H1 (cell line): ENCODE results near the gene STXBP6. TPM values are rescaled to one million over a fixed set of nuclear protein-coding genes. Genes with fewer than 3 reads are reported as not detected.

Experiments
- CTCF ChIA-PET: fragments of 300-600 bp; sonication (Branson Sonifier 250); formaldehyde crosslinking; loops from one replicate; lab custom pipeline; 2021; ENCODE audit not compliant: partially characterized antibody; lab: Charles Lee
- POLR2A ChIA-PET: fragments of 300-600 bp; sonication (Branson Sonifier 250); formaldehyde crosslinking; loops from one replicate; lab custom pipeline; 2021; ENCODE audit warnings: inconsistent platforms; ENCODE audit not compliant: partially characterized antibody; lab: Charles Lee
- DNase-seq, 2 experiments: peaks; one replicate each; pipeline versions ENCODE4 v3.0.0 to v3.0.0-alpha.2; 2010 to 2022; ENCODE audit warnings: low spot score in 2 of 2, low read depth in 1 of 2, mixed read lengths in 1 of 2
- FAIRE-seq: peaks from 2 replicates; lab custom pipeline; 2011; peaks lifted over from hg19 to GRCh38; lab: Jason Lieb, UNC
- H2AFZ ChIP-seq: 2 replicates; pipeline ENCODE4 v1.8.1; 2012; ENCODE audit warnings: low read length, inconsistent platforms
- H2AK5ac ChIP-seq: 2 replicates; pipeline ENCODE4 v1.6.1; 2013; ENCODE audit warnings: low read depth, low read length
- H2BK120ac ChIP-seq: replicated peaks from 2 replicates; pipeline ENCODE3; 2013; ENCODE audit warnings: low read depth, low read length, inconsistent platforms
- H2BK12ac ChIP-seq: 2 replicates; pipeline ENCODE4 v1.6.1; 2013; ENCODE audit warnings: low read depth, low read length
- H2BK15ac ChIP-seq: 2 replicates; pipeline ENCODE4 v1.6.1; 2013; ENCODE audit warnings: low read length
- H2BK20ac ChIP-seq: 2 replicates; pipeline ENCODE4 v1.6.1; 2013; ENCODE audit warnings: low read length
- H2BK5ac ChIP-seq: 2 replicates; pipeline ENCODE4 v1.6.1; 2013; ENCODE audit warnings: low read depth, low read length
- H3K14ac ChIP-seq: 2 replicates; pipeline ENCODE4 v1.6.1; 2013; ENCODE audit warnings: inconsistent platforms; ENCODE audit not compliant: insufficient read length
- H3K18ac ChIP-seq: 2 replicates; pipeline ENCODE4 v1.6.1; 2013; ENCODE audit warnings: low read length; ENCODE audit errors: extremely low read depth
- H3K23ac ChIP-seq: 2 replicates; pipeline ENCODE4 v1.6.1; 2013; ENCODE audit warnings: inconsistent platforms; ENCODE audit not compliant: insufficient read length
- H3K23me2 ChIP-seq: 2 replicates; pipeline ENCODE4 v1.6.1; 2013; ENCODE audit warnings: low read depth, low read length
- H3K27ac ChIP-seq: 2 replicates; pipeline ENCODE4 v1.6.1; 2011; ENCODE audit warnings: low read depth, low read length, inconsistent platforms
- H3K27me3 ChIP-seq, 4 experiments: replicated peaks in 1 of 4; 1 replicate in 1 of 4; 2 replicates in 3 of 4; pipeline versions ENCODE4 v1.6.1 to v1.8.1; 2011 to 2013; ENCODE audit warnings: low read length in 3 of 4, mild to moderate bottlenecking in 3 of 4, inconsistent platforms in 2 of 4, mixed read lengths in 2 of 4, moderate library complexity in 1 of 4; ENCODE audit not compliant: control insufficient read depth in 3 of 4, insufficient read depth in 3 of 4; ENCODE audit errors: extremely low read depth in 1 of 4
- H3K36me3 ChIP-seq, 4 experiments: 2 replicates each; pipeline versions ENCODE4 v1.6.1 to v1.8.1; 2011 to 2013; ENCODE audit warnings: mild to moderate bottlenecking in 4 of 4, low read length in 3 of 4, moderate library complexity in 2 of 4, control low read depth in 1 of 4, inconsistent platforms in 1 of 4; ENCODE audit not compliant: insufficient read depth in 4 of 4, control insufficient read depth in 2 of 4
- H3K4ac ChIP-seq: replicated peaks from 2 replicates; pipeline ENCODE3; 2013; ENCODE audit warnings: low read length, low read depth, mixed read lengths, inconsistent platforms; ENCODE audit not compliant: insufficient read length
- H3K4me1 ChIP-seq, 4 experiments: replicated peaks in 1 of 4; 1 replicate in 1 of 4; 2 replicates in 3 of 4; pipeline versions ENCODE4 v1.6.1 to v1.8.1; 2011 to 2013; ENCODE audit warnings: low read length in 3 of 4, inconsistent platforms in 2 of 4, mixed read lengths in 1 of 4; ENCODE audit not compliant: insufficient read depth in 4 of 4, control insufficient read depth in 3 of 4
- H3K4me2 ChIP-seq, 2 experiments: 2 replicates each; pipeline versions ENCODE4 v1.6.1 to v1.8.1; 2011 to 2013; ENCODE audit warnings: low read depth in 2 of 2, low read length in 2 of 2, control low read depth in 1 of 2, inconsistent platforms in 1 of 2, mild to moderate bottlenecking in 1 of 2; ENCODE audit not compliant: insufficient read depth in 1 of 2
- H3K4me3 ChIP-seq, 4 experiments: fragments of 200-600, 300-600 bp in 1 of 4; sonication (generic), shearing (Covaris generic), sonication (Bioruptor Twin) in 1 of 4; 2 replicates each; pipeline versions ENCODE4 v1.5.1 to v1.8.1; 2011 to 2016; ENCODE audit warnings: low read length in 4 of 4, low read depth in 3 of 4, control low read depth in 2 of 4, inconsistent platforms in 2 of 4, mild to moderate bottlenecking in 2 of 4, mixed read lengths in 1 of 4, moderate library complexity in 1 of 4; ENCODE audit not compliant: insufficient read depth in 2 of 4; ENCODE audit errors: extremely low read depth in 1 of 4
- H3K56ac ChIP-seq: replicated peaks from 2 replicates; pipeline ENCODE3; 2013; ENCODE audit warnings: low read depth, mild to moderate bottlenecking, mixed read lengths, low read length, inconsistent platforms; ENCODE audit not compliant: insufficient read length
- H3K79me1 ChIP-seq: 2 replicates; pipeline ENCODE4 v1.6.1; 2013; ENCODE audit warnings: low read depth, low read length, control low read depth
- H3K79me2 ChIP-seq, 2 experiments: 2 replicates each; pipeline versions ENCODE4 v1.6.1 to v1.8.1; 2012 to 2013; ENCODE audit warnings: low read length in 2 of 2, mild to moderate bottlenecking in 2 of 2, inconsistent platforms in 1 of 2; ENCODE audit not compliant: insufficient read depth in 2 of 2, control insufficient read depth in 1 of 2
- H3K9ac ChIP-seq, 4 experiments: replicated peaks in 1 of 4; 1 replicate in 1 of 4; 2 replicates in 3 of 4; pipeline versions ENCODE4 v1.6.1 to v1.8.1; 2011 to 2013; ENCODE audit warnings: low read depth in 3 of 4, low read length in 3 of 4, control low read depth in 2 of 4, mild to moderate bottlenecking in 2 of 4, moderate library complexity in 2 of 4, inconsistent platforms in 1 of 4; ENCODE audit errors: extremely low read depth in 1 of 4
- H3K9me3 ChIP-seq, 2 experiments: 2 replicates each; pipeline versions ENCODE4 v1.6.1 to v1.8.1; 2012 to 2013; ENCODE audit warnings: mild to moderate bottlenecking in 2 of 2, moderate library complexity in 2 of 2, control low read depth in 1 of 2, inconsistent platforms in 1 of 2, low read depth in 1 of 2, low read length in 1 of 2, mixed read lengths in 1 of 2; ENCODE audit not compliant: insufficient read depth in 2 of 2
- H4K20me1 ChIP-seq, 2 experiments: replicated peaks in 1 of 2; 2 replicates each; pipeline versions ENCODE3 to v1.8.1; 2011 to 2013; ENCODE audit warnings: inconsistent platforms in 2 of 2, low read length in 2 of 2, mild to moderate bottlenecking in 1 of 2; ENCODE audit not compliant: insufficient read depth in 2 of 2, control insufficient read depth in 1 of 2
- H4K5ac ChIP-seq: 2 replicates; pipeline ENCODE4 v1.6.1; 2013; ENCODE audit warnings: low read length, low read depth, mixed read lengths, inconsistent platforms; ENCODE audit not compliant: insufficient read length
- H4K8ac ChIP-seq: 2 replicates; pipeline ENCODE4 v1.8.0; 2013; ENCODE audit warnings: mild to moderate bottlenecking, moderate library complexity, low read length, inconsistent platforms; ENCODE audit not compliant: insufficient read depth; ENCODE audit errors: extremely low read depth
- H4K91ac ChIP-seq: replicated peaks from 2 replicates; pipeline ENCODE3; 2013; ENCODE audit warnings: low read length, mixed read lengths, inconsistent platforms; ENCODE audit not compliant: insufficient read length
- BACH1 ChIP-seq: IDR thresholded peaks from 2 replicates; pipeline ENCODE4 v1.6.1; 2012; ENCODE audit warnings: low read length, improper control_type of control experiment
- CBX8 ChIP-seq: fragments of 300-800, 300-1000 bp; sonication (generic); IDR thresholded peaks from 2 replicates; pipeline ENCODE4 v1.7.1; 2016; ENCODE audit warnings: low read depth, low read length, borderline replicate concordance
- EP300 ChIP-seq, 2 experiments: IDR thresholded peaks; 1 replicate in 1 of 2; 2 replicates in 1 of 2; pipeline ENCODE4 v1.6.1; 2011 to 2012; ENCODE audit warnings: low read depth in 2 of 2, low read length in 2 of 2, mild to moderate bottlenecking in 2 of 2, borderline replicate concordance in 1 of 2, inconsistent platforms in 1 of 2, moderate library complexity in 1 of 2
- HDAC6 ChIP-seq: IDR thresholded peaks from one replicate; pipeline ENCODE4 v1.7.1; 2012; ENCODE audit warnings: low read depth, mild to moderate bottlenecking, inconsistent platforms, low read length, moderate library complexity
- KDM1A ChIP-seq: fragments of 200-600, 300-600 bp; sonication (generic); IDR thresholded peaks from 2 replicates; pipeline ENCODE4 v1.7.1; 2016; ENCODE audit warnings: mild to moderate bottlenecking, low read length, borderline replicate concordance
- KDM4A ChIP-seq: IDR thresholded peaks from one replicate; pipeline ENCODE4 v1.7.1; 2012; ENCODE audit warnings: low read depth, mild to moderate bottlenecking, moderate library complexity, low read length, inconsistent platforms; ENCODE audit not compliant: severe bottlenecking
- MAFK ChIP-seq: IDR thresholded peaks from 2 replicates; pipeline ENCODE4 v1.6.1; 2012; ENCODE audit warnings: low read depth, mild to moderate bottlenecking, improper control_type of control experiment, low read length
- NRF1 ChIP-seq: IDR thresholded peaks from 2 replicates; pipeline ENCODE4 v1.6.1; 2011; ENCODE audit warnings: mild to moderate bottlenecking, low read depth, low read length, improper control_type of control experiment
- POLR2AphosphoS5 ChIP-seq: IDR thresholded peaks from 2 replicates; pipeline ENCODE4 v1.6.1; 2011; ENCODE audit warnings: low read depth, low read length
- SP1 ChIP-seq: IDR thresholded peaks from 2 replicates; pipeline ENCODE4 v1.6.1; 2011; ENCODE audit warnings: low read depth, low read length
- ZNF274 ChIP-seq: IDR thresholded peaks from 2 replicates; pipeline ENCODE4 v1.7.0; 2012; ENCODE audit warnings: low read length, borderline replicate concordance; ENCODE audit errors: extremely low read depth
- WGBS, 2 experiments: shearing (Covaris generic) in 1 of 2; methylation state at CpG; one replicate each; pipeline versions ENCODE4 v1.1.6 to v1.1.7; 2013 to 2015; ENCODE audit warnings: low lambda C conversion rate in 2 of 2, mixed read lengths in 2 of 2, inconsistent platforms in 1 of 2, low coverage in 1 of 2, missing lambda C conversion rate in 1 of 2; ENCODE audit not compliant: insufficient replicate concordance in 2 of 2, insufficient coverage in 1 of 2, insufficient read length in 1 of 2; ENCODE audit errors: extremely low coverage in 1 of 2, missing lambda C conversion rate in 1 of 2; 5-methylcytosine and 5-hydroxymethylcytosine counted together
- polyA plus RNA-seq, 7 experiments: library from polyadenylated mRNA; depleted of rRNA in 3 of 7; stranded (reverse) in 5 of 7; unstranded in 2 of 7; fragments of >200 nt in 5 of 7; fragments of 200-250 nt in 2 of 7; gene quantifications; 1 replicate in 5 of 7; 2 replicates in 1 of 7; 4 replicates in 1 of 7; pipeline versions ENCODE4 v1.2.1 to v1.2.3, GENCODE V29; 2011 to 2013; ENCODE audit warnings: missing spikeins in 2 of 7, mixed read lengths in 2 of 7
- total RNA-seq: library from RNA; stranded (reverse); fragmentation: NEBNext Ultra II Directional; extraction: Animal tissue kit (Norgen Biotek cat#: 25700); gene quantifications from 2 replicates; pipeline ENCODE4 v1.2.1, GENCODE V29; 2021

Gene STXBP6
- total and polyA plus RNA-seq, 2 of the 8 experiments (the other 6 are each of a cell fraction or from before 2014, with no cell fraction given): 9.4 to 18.1 TPM

- Histone ChIP-seq H4K20me1 (no peaks in the 10 kb centered on the region), H2BK5ac (no peak overlapping the region), H2AK5ac (no peak overlapping the region), H3K4ac (no peak overlapping the region), H3K9ac (no peak overlapping the region), H2BK12ac (no peak overlapping the region), H3K23me2 (no peaks in the 10 kb centered on the region), H2AFZ (no peak overlapping the region), H3K4me1 (no peaks in the 10 kb centered on the region), H3K56ac (no peak overlapping the region), H4K91ac (no peak overlapping the region), H3K36me3 (no peaks in the 10 kb centered on the region), H3K18ac (no peak overlapping the region), H3K27me3 (no peaks in the 10 kb centered on the region), H3K9me3 (no peaks in the 10 kb centered on the region), H2BK120ac (no peak overlapping the region), H3K4me3 (no peak overlapping the region), H3K27ac (no peak overlapping the region), H3K4me2 (no peak overlapping the region), H3K14ac (no peak overlapping the region), H3K23ac (no peak overlapping the region), H4K5ac (no peak overlapping the region), H2BK20ac (no peak overlapping the region), H3K79me1 (peaks cover 2% of the 10 kb centered on the region; the same call in 1 of the 2 replicates)
- ChIA-PET POLR2A (no interaction called here), CTCF (interaction anchor here (0.9 to 2.1 kb wide), 5 partner anchors 23 to 387 kb away, joined by 3 to 6 read pairs (median 4); no protein-coding TSS in a partner anchor)
- FAIRE-seq (no peak), DNase-seq (no peak)
- WGBS, 2 experiments: 90% methylated on average over 1 of the region's 1 CpG; no CpG with 5 or more reads in 1 of the 2 experiments
- TF ChIP-seq NRF1: no peak
- no peak for TF ChIP-seq BACH1
- no peak for TF ChIP-seq KDM4A
- TF ChIP-seq EP300 (IDR thresholded peaks at IDR 0.05; ENCODE audit: borderline replicate concordance in 1 of 2, low read depth in 2 of 2, low read length in 2 of 2): no peak
- no peak for TF ChIP-seq KDM1A
- TF ChIP-seq HDAC6: no peak
- no peak for TF ChIP-seq POLR2AphosphoS5
- TF ChIP-seq CBX8: no peak
- TF ChIP-seq ZNF274: no peak
- no peak for TF ChIP-seq MAFK
- TF ChIP-seq SP1: no peak
- TF ChIP-seq, all 59 proteins: peak for 0
- no peak overlapping the region for H2BK15ac ChIP-seq
- H3K79me2 ChIP-seq: no peaks in the 10 kb centered on the region
- H4K8ac ChIP-seq: no peak overlapping the region
Measured at GRCh38 chr14:25019892-25020291, 30.1 kb downstream of the STXBP6 start.
